RWPE2 (cell line): Measurements from ENCODE around the gene RETREG2.
A peak's percentile ranks its signal among the peaks of the same experiment; 100 is the strongest.

Experiments used
- ATAC-seq: fragments of 200-7000 bp; cut with Tn5 transposase; 3 replicates; pipeline ENCODE4 v1.9.1; 2021; ENCODE audit warnings: low read depth
- DNase-seq: peaks from one replicate; pipeline ENCODE4 v3.0.0-alpha.2; 2020; ENCODE audit warnings: low spot score
- H3K27ac ChIP-seq: fragments of 450-650 bp; 2 replicates; pipeline ENCODE4 v1.5.1; 2017; ENCODE audit warnings: mild to moderate bottlenecking; ENCODE audit not compliant: poor library complexity, severe bottlenecking
- H3K27me3 ChIP-seq: fragments of 250-450 bp; sonication (Bioruptor Pico); 2 replicates; pipeline ENCODE4 v1.5.1; 2021; ENCODE audit warnings: mild to moderate bottlenecking, moderate library complexity; ENCODE audit not compliant: insufficient read depth, poor library complexity, severe bottlenecking
- H3K36me3 ChIP-seq: fragments of 250-450 bp; sonication (Bioruptor Pico); 2 replicates; pipeline ENCODE4 v1.5.1; 2020; ENCODE audit warnings: low read depth, mild to moderate bottlenecking, moderate library complexity
- H3K4me1 ChIP-seq: fragments of 250-450 bp; sonication (Bioruptor Pico); 2 replicates; pipeline ENCODE4 v1.5.1; 2021; ENCODE audit warnings: mild to moderate bottlenecking, moderate library complexity; ENCODE audit not compliant: insufficient read depth, poor library complexity, severe bottlenecking
- H3K4me3 ChIP-seq: fragments of 250-450 bp; sonication (Bioruptor Pico); 2 replicates; pipeline ENCODE4 v1.5.1; 2021; ENCODE audit warnings: mild to moderate bottlenecking, moderate library complexity; ENCODE audit not compliant: severe bottlenecking
- H3K9me3 ChIP-seq: fragments of 250-450 bp; sonication (Bioruptor Pico); 2 replicates; pipeline ENCODE4 v1.5.1; 2021; ENCODE audit warnings: mild to moderate bottlenecking, moderate library complexity; ENCODE audit not compliant: severe bottlenecking
- TF ChIP-seq, protein P1 (sequence below): fragments of 450-650 bp; IDR thresholded peaks from one replicate; pipeline ENCODE4 v1.5.1; 2017; ENCODE audit warnings: mild to moderate bottlenecking, moderate library complexity; ENCODE audit not compliant: poor library complexity, severe bottlenecking

Gene RETREG2

GRCh38 chr2:219167997-219168396 lies 10.1 kb upstream of the RETREG2 start:
- Histone ChIP-seq H3K36me3 (peaks cover 7% of the 10 kb centered on the region; the same call in 1 of the 2 replicates), H3K27me3 (no peaks in the 10 kb centered on the region), H3K9me3 (no peaks in the 10 kb centered on the region), H3K4me1 (no peaks in the 10 kb centered on the region), H3K4me3 (no peak overlapping the region), H3K27ac (no peak overlapping the region)
- DNase-seq (no peak), ATAC-seq (no peak)
- TF ChIP-seq, protein P1, sequence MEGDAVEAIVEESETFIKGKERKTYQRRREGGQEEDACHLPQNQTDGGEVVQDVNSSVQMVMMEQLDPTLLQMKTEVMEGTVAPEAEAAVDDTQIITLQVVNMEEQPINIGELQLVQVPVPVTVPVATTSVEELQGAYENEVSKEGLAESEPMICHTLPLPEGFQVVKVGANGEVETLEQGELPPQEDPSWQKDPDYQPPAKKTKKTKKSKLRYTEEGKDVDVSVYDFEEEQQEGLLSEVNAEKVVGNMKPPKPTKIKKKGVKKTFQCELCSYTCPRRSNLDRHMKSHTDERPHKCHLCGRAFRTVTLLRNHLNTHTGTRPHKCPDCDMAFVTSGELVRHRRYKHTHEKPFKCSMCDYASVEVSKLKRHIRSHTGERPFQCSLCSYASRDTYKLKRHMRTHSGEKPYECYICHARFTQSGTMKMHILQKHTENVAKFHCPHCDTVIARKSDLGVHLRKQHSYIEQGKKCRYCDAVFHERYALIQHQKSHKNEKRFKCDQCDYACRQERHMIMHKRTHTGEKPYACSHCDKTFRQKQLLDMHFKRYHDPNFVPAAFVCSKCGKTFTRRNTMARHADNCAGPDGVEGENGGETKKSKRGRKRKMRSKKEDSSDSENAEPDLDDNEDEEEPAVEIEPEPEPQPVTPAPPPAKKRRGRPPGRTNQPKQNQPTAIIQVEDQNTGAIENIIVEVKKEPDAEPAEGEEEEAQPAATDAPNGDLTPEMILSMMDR, result no peak

GRCh38 chr2:219168526-219168925 lies 9.5 kb upstream of the RETREG2 start:
- ATAC-seq (no peak), DNase-seq (no peak)
- no peak overlapping the region for H3K27ac ChIP-seq

DNA sequence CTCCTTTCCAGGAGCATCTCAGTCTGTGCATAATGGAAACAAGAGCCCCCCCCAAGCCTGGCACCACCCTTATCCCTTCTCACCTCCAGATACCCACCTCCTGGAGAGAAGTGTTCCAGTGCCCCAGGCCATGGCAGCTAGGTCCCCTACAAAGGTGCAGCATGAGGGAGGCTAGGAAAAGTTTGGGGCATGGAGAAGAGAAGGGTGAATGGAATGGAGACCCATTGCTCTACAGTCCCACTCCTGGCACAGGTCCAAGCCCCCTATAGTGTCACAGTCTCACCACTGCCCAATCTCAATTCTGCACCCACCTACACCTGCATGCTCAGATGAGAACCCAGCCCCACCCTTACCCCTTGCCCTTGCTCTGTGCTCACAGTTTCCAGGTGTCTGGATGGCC lies 9.1 kb upstream of the RETREG2 start:
- H3K36me3 ChIP-seq, result peaks cover 11% of the 10 kb centered on the region
- no peaks in the 10 kb centered on the region for H3K9me3 ChIP-seq
- TF ChIP-seq, protein P1, result no peak
- H3K27ac ChIP-seq, result no peak overlapping the region
- no peak overlapping the region for H3K4me3 ChIP-seq
- DNase-seq (no peak), ATAC-seq (no peak)
- H3K27me3 ChIP-seq, result no peaks in the 10 kb centered on the region
- no peaks in the 10 kb centered on the region for H3K4me1 ChIP-seq

More at GRCh38 chr2:219168526-219168925, 9.5 kb upstream of the RETREG2 start:
- TF ChIP-seq, protein P1, result no peak
- Histone ChIP-seq H3K36me3 (peaks cover 7% of the 10 kb centered on the region), H3K27me3 (no peaks in the 10 kb centered on the region), H3K4me1 (no peaks in the 10 kb centered on the region), H3K4me3 (no peak overlapping the region), H3K9me3 (no peaks in the 10 kb centered on the region)

DNA sequence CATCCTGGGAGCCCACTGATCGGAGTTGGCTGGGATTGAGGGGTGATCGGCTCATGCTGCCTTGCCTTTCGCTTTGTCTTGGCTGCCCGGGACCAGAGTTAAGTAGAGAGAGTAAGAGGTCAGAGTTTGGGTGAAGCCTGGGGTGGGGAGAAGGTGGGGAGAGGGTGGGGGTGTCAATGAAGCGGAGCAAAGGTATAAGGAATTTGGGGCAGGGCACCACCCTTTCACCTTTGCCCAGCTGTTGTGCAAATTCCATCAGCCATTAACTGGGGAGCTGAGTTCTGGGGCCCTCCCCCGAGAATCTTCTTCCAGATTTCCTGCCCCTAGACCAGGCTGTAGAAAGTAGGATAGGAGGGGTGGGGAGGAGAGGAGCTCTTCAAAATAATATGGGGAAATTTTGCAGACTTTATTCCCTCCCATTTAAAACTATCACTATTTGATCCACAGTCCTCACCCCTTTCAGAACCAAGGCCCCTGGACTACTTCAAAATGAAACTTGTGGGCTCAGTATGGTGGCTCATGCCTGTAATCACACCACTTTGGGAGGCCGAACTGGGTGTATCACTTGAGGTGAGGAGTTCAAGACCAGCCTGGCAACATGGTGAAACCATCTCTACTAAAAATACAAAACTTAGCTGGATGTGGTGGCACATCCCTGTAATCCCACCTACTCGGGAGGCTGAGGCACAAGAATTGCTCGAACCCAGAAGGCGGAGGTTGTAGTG lies 8.0 kb upstream of the RETREG2 start, which contains the start of gene SLC23A3:
SLC23A3 (minus strand) TSS at position 100 of the 725 bp plus-strand sequence; CDS start at position 55, 45 bp downstream.
- DNase-seq, result no peak
- TF ChIP-seq, protein P1, result no peak
- no peaks in the 10 kb centered on the region for H3K27me3 ChIP-seq
- no peaks in the 10 kb centered on the region for H3K4me1 ChIP-seq
- no peak within 1 kb of the TSS for H3K4me3 ChIP-seq
- no peak for ATAC-seq
- H3K36me3 ChIP-seq, result peaks cover 21% of the 10 kb centered on the region
- no peak within 1 kb of the TSS for H3K27ac ChIP-seq
- no peaks in the 10 kb centered on the region for H3K9me3 ChIP-seq

- no peaks in the 10 kb centered on the region for H3K27me3 ChIP-seq
- TF ChIP-seq, protein P1, result peak; percentile 79
- ATAC-seq, result peak; percentile 53
- no peaks in the 10 kb centered on the region for H3K9me3 ChIP-seq
- H3K4me3 ChIP-seq, result no peak overlapping the region
- H3K4me1 ChIP-seq, result no peaks in the 10 kb centered on the region
- peaks cover 25% of the 10 kb centered on the region for H3K36me3 ChIP-seq
- no peak for DNase-seq
- H3K27ac ChIP-seq, result no peak overlapping the region
Measured at GRCh38 chr2:219171231-219171651, 6.8 kb upstream of the RETREG2 start.
